Measurements from ENCODE around the gene FRAS1.

GRCh38 chr4:78561677-78562076 is 504.6 kb downstream of the FRAS1 start:
- TF ChIP-seq CTCF (IDR thresholded peaks at IDR 0.05) (no peak), POLR2A (IDR thresholded peaks at IDR 0.05) (no peak)

All from ovary (tissue), 3 donors.